Measurements from ENCODE around the gene SNX25.

The SNX25 gene

DNA sequence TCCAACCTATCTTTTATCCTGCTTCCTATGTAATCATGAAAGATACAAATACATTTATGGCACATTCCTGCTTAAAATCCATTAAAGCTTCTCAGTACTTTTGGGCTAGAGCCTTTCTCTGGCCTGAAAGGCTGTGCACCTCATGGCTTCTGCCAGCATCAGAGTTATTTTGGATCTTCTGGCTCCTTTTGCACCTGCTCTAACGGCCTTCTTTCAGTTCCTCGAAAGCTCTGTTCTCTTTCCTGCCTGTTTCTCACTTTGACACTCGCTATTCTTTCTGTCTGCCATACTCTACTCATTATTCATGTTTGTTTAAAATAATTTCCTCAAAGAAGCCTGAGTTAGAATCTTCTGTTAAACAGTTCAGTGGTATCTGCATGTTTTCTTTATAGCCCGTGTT, 100.4 kb downstream of the SNX25 start:
- TF ChIP-seq SIN3A (IDR thresholded peaks at IDR 0.05; ENCODE audit: borderline replicate concordance, insufficient read depth, low read length) (no peak), POLR2AphosphoS5 (IDR thresholded peaks at IDR 0.05; ENCODE audit: low read depth, low read length) (no peak), TAF1 (IDR thresholded peaks at IDR 0.05; ENCODE audit: borderline replicate concordance, insufficient read depth, low read length) (no peak), FOXP2 (optimal IDR thresholded peaks at IDR 0.05; ENCODE audit: borderline replicate concordance, extremely low read depth, extremely low read length, insufficient read depth) (no peak)
- TF ChIP-seq, protein P1, sequence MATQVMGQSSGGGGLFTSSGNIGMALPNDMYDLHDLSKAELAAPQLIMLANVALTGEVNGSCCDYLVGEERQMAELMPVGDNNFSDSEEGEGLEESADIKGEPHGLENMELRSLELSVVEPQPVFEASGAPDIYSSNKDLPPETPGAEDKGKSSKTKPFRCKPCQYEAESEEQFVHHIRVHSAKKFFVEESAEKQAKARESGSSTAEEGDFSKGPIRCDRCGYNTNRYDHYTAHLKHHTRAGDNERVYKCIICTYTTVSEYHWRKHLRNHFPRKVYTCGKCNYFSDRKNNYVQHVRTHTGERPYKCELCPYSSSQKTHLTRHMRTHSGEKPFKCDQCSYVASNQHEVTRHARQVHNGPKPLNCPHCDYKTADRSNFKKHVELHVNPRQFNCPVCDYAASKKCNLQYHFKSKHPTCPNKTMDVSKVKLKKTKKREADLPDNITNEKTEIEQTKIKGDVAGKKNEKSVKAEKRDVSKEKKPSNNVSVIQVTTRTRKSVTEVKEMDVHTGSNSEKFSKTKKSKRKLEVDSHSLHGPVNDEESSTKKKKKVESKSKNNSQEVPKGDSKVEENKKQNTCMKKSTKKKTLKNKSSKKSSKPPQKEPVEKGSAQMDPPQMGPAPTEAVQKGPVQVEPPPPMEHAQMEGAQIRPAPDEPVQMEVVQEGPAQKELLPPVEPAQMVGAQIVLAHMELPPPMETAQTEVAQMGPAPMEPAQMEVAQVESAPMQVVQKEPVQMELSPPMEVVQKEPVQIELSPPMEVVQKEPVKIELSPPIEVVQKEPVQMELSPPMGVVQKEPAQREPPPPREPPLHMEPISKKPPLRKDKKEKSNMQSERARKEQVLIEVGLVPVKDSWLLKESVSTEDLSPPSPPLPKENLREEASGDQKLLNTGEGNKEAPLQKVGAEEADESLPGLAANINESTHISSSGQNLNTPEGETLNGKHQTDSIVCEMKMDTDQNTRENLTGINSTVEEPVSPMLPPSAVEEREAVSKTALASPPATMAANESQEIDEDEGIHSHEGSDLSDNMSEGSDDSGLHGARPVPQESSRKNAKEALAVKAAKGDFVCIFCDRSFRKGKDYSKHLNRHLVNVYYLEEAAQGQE (IDR thresholded peaks at IDR 0.05; ENCODE audit: insufficient read depth in 1 of 2, low read depth in 2 of 2, low read length in 2 of 2), result no peak

- TF ChIP-seq, protein P1 (IDR thresholded peaks at IDR 0.05; ENCODE audit: insufficient read depth in 1 of 2, low read depth in 2 of 2, low read length in 2 of 2), result no peak
- no peak for TF ChIP-seq FOXP2 (optimal IDR thresholded peaks at IDR 0.05; ENCODE audit: borderline replicate concordance, extremely low read depth, extremely low read length, insufficient read depth)
- no peak for TF ChIP-seq SIN3A (IDR thresholded peaks at IDR 0.05; ENCODE audit: borderline replicate concordance, insufficient read depth, low read length)
- TF ChIP-seq POLR2AphosphoS5 (IDR thresholded peaks at IDR 0.05; ENCODE audit: low read depth, low read length), result no peak
- no peak for TF ChIP-seq TAF1 (IDR thresholded peaks at IDR 0.05; ENCODE audit: borderline replicate concordance, insufficient read depth, low read length)
These were observed 101.9 kb downstream of the SNX25 start for GRCh38 chr4:185311113-185311888.

GRCh38 chr4:185312699-185313098, 103.3 kb downstream of the SNX25 start:
- no peak for TF ChIP-seq POLR2AphosphoS5 (IDR thresholded peaks at IDR 0.05; ENCODE audit: low read depth, low read length)
- no peak for TF ChIP-seq SIN3A (IDR thresholded peaks at IDR 0.05; ENCODE audit: borderline replicate concordance, insufficient read depth, low read length)
- TF ChIP-seq, protein P1 (IDR thresholded peaks at IDR 0.05; ENCODE audit: insufficient read depth in 1 of 2, low read depth in 2 of 2, low read length in 2 of 2), result no peak
- TF ChIP-seq TAF1 (IDR thresholded peaks at IDR 0.05; ENCODE audit: borderline replicate concordance, insufficient read depth, low read length), result no peak
- TF ChIP-seq FOXP2 (optimal IDR thresholded peaks at IDR 0.05; ENCODE audit: borderline replicate concordance, extremely low read depth, extremely low read length, insufficient read depth), result no peak

GRCh38 chr4:185317880-185318279, 108.5 kb downstream of the SNX25 start:
- TF ChIP-seq SIN3A (IDR thresholded peaks at IDR 0.05; ENCODE audit: borderline replicate concordance, insufficient read depth, low read length), result no peak
- TF ChIP-seq, protein P1 (IDR thresholded peaks at IDR 0.05; ENCODE audit: insufficient read depth in 1 of 2, low read depth in 2 of 2, low read length in 2 of 2), result no peak
- TF ChIP-seq FOXP2 (optimal IDR thresholded peaks at IDR 0.05; ENCODE audit: borderline replicate concordance, extremely low read depth, extremely low read length, insufficient read depth), result no peak
- TF ChIP-seq TAF1 (IDR thresholded peaks at IDR 0.05; ENCODE audit: borderline replicate concordance, insufficient read depth, low read length), result no peak
- no peak for TF ChIP-seq POLR2AphosphoS5 (IDR thresholded peaks at IDR 0.05; ENCODE audit: low read depth, low read length)
